ENCODE measurements around the gene CBY3. TPM values are rescaled to one million over a fixed set of nuclear protein-coding genes. Genes with fewer than 3 reads are reported as not detected.
A peak's percentile ranks its signal among the peaks of the same experiment; 100 is the strongest.
"Not testable (repeated sequence)": the region's sequence is repeated elsewhere in the genome, so short reads cannot be mapped to it uniquely, and the experiment has no call there.

The CBY3 gene
- total RNA-seq, 6 experiments from 2014 or later, result not detected

GRCh38 chr5:179697108-179697507 is 16.3 kb upstream of the CBY3 start:
- H3K36me3 ChIP-seq, result no peaks in the 10 kb centered on the region
- peak overlapping the region in 1 of 3 donors; percentile 60 for H3K27ac ChIP-seq
- H3K4me1 ChIP-seq, result peaks cover 0 to 25% (median 0%) of the 10 kb centered on the region in 4 donors
- no peak overlapping the region for H3K4me3 ChIP-seq
- H3K9me3 ChIP-seq, result no peaks in the 10 kb centered on the region
- DNase-seq (peak in 1 of 3 donors; percentile 1), ATAC-seq (no peak)
- 100% methylated on average over 1 of the region's 2 CpGs for WGBS (ENCODE audit: insufficient coverage, low coverage, low lambda C conversion rate, missing lambda C conversion rate)
- no peaks in the 10 kb centered on the region for H3K27me3 ChIP-seq
- intact Hi-C loops (cut with DNase I), result no loop called here
- TF ChIP-seq POLR2A (IDR thresholded peaks at IDR 0.05), result no peak
- TF ChIP-seq CTCF (IDR thresholded peaks at IDR 0.05), result no peak

DNA sequence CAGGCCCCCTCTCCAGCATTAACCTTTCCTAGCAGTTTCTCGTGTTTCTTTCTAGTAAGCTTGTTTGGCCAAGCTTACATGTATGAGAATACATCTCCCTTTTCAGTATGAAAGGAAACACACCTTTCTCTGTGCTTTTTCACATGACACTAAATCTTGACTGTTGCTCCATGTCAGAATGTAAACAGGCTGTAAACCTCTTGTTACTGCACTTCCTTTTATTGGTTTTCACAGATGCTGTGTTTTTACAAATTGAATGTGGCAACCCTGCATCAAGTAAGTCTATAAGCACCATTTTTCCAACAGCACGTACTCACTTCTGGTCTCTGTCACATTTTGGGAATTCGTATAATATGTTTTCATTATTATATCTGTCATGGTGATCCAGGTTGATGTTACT is 15.8 kb upstream of the CBY3 start:
- TF ChIP-seq POLR2A (IDR thresholded peaks at IDR 0.05), result no peak
- no peak for TF ChIP-seq CTCF (IDR thresholded peaks at IDR 0.05)

GRCh38 chr5:179694561-179694960 is 13.7 kb upstream of the CBY3 start:
- Histone ChIP-seq H3K27me3 (no peaks in the 10 kb centered on the region), H3K36me3 (no peaks in the 10 kb centered on the region), H3K4me1 (peaks cover 0 to 10% (median 0%) of the 10 kb centered on the region in 4 donors), H3K9me3 (no peaks in the 10 kb centered on the region), H3K27ac (no peak overlapping the region), H3K4me3 (no peak overlapping the region)
- ATAC-seq (no peak), DNase-seq (no peak)
- 88% methylated on average over 5 of the region's 6 CpGs for WGBS (ENCODE audit: insufficient coverage, low coverage, low lambda C conversion rate, missing lambda C conversion rate)
- intact Hi-C loops (cut with DNase I), result no loop called here
- no peak for TF ChIP-seq CTCF (IDR thresholded peaks at IDR 0.05)
- TF ChIP-seq POLR2A (IDR thresholded peaks at IDR 0.05), result no peak

More for the DNA sequence above, 15.8 kb upstream of the CBY3 start:
- Histone ChIP-seq H3K4me1 (peaks cover 0 to 25% (median 0%) of the 10 kb centered on the region in 4 donors), H3K9me3 (no peaks in the 10 kb centered on the region), H3K36me3 (no peaks in the 10 kb centered on the region), H3K27ac (no peak overlapping the region), H3K27me3 (no peaks in the 10 kb centered on the region), H3K4me3 (no peak overlapping the region)
- no peak for DNase-seq
- ATAC-seq, result no peak
- WGBS (ENCODE audit: insufficient coverage, low coverage, low lambda C conversion rate, missing lambda C conversion rate), result 83% methylated on average over 3 of the region's 3 CpGs
- intact Hi-C loops (cut with DNase I), result no loop called here

- H3K4me3 ChIP-seq, DNase-seq: not testable (repeated sequence)
- WGBS (ENCODE audit: insufficient coverage, low coverage, low lambda C conversion rate, missing lambda C conversion rate), result 83% methylated on average over 9 of the region's 9 CpGs
Observed at GRCh38 chr5:179689212-179689611, 8.4 kb upstream of the CBY3 start.

GRCh38 chr5:179680014-179680779 is 637 bp downstream of the CBY3 start:
- Histone ChIP-seq H3K4me3 (no peak overlapping the region), H3K9me3 (no peaks in the 10 kb centered on the region), H3K4me1 (peaks cover 0 to 33% (median 10%) of the 10 kb centered on the region in 4 donors), H3K36me3 (no peaks in the 10 kb centered on the region), H3K27ac (peak overlapping the region; percentile 12 to 69 (median 45)), H3K27me3 (no peaks in the 10 kb centered on the region)
- DNase-seq (peak; percentile 46 to 73 (median 56)), ATAC-seq (peak; percentile 45 to 68 (median 64))
- TF ChIP-seq POLR2A (IDR thresholded peaks at IDR 0.05) (no peak), CTCF (IDR thresholded peaks at IDR 0.05) (no peak)
- 92% methylated on average over 5 of the region's 9 CpGs for WGBS (ENCODE audit: insufficient coverage, low coverage, low lambda C conversion rate, missing lambda C conversion rate)
- intact Hi-C loops (cut with DNase I), result no loop called here

More at GRCh38 chr5:179689212-179689611, 8.4 kb upstream of the CBY3 start:
- H3K9me3 ChIP-seq; ATAC-seq; H3K4me1 ChIP-seq; H3K27ac ChIP-seq; H3K27me3 ChIP-seq; intact Hi-C loops (cut with DNase I); H3K36me3 ChIP-seq: not testable (repeated sequence)
